Hematopoietic multipotent progenitor cell treated with erythropoietin and hydrocortisone succinate and interleukin-3 and kit ligand, for 15 days (in vitro differentiated cells): ENCODE data around the gene PITPNC1.
A peak's percentile ranks its signal among the peaks of the same experiment; 100 is the strongest.
"Not testable (repeated sequence)": the region's sequence is repeated elsewhere in the genome, so short reads cannot be mapped to it uniquely, and the experiment has no call there.

Source experiments
- DNase-seq: peaks from one replicate; pipeline ENCODE4 v3.0.0-alpha.2; 2015; ENCODE audit warnings: low spot score

PITPNC1 gene

GRCh38 chr17:67461876-67462275 lies 84.8 kb downstream of the PITPNC1 start:
- DNase-seq = no peak

GRCh38 chr17:67466251-67466796 lies 89.2 kb downstream of the PITPNC1 start:
- DNase-seq = no peak

- no peak for DNase-seq
Measured at GRCh38 chr17:67467500-67468455, 90.7 kb downstream of the PITPNC1 start.

GRCh38 chr17:67469208-67469980 lies 92.3 kb downstream of the PITPNC1 start:
- DNase-seq = no peak

GRCh38 chr17:67470163-67470562 lies 93.1 kb downstream of the PITPNC1 start:
- no peak for DNase-seq

- DNase-seq = no peak
Measured at GRCh38 chr17:67471118-67471517, 94.0 kb downstream of the PITPNC1 start.

- not testable (repeated sequence) for DNase-seq
Measured at GRCh38 chr17:67472606-67473005, 95.5 kb downstream of the PITPNC1 start.

GRCh38 chr17:67474081-67474661 lies 97.1 kb downstream of the PITPNC1 start:
- DNase-seq = no peak

- peak; percentile 26 for DNase-seq
Measured at GRCh38 chr17:67475161-67475937, 98.3 kb downstream of the PITPNC1 start.

GRCh38 chr17:67476787-67477335 lies 99.8 kb downstream of the PITPNC1 start:
- DNase-seq = no peak

GRCh38 chr17:67477687-67478086 lies 100.6 kb downstream of the PITPNC1 start:
- DNase-seq = no peak

- DNase-seq = no peak
Measured at GRCh38 chr17:67478401-67479041, 101.4 kb downstream of the PITPNC1 start.

- no peak for DNase-seq
Measured at GRCh38 chr17:67479148-67479547, 102.1 kb downstream of the PITPNC1 start.

GRCh38 chr17:67480959-67481358 lies 103.9 kb downstream of the PITPNC1 start:
- DNase-seq = not testable (repeated sequence)

GRCh38 chr17:67481808-67482207 lies 104.7 kb downstream of the PITPNC1 start:
- DNase-seq = no peak

GRCh38 chr17:67482764-67483163 lies 105.7 kb downstream of the PITPNC1 start:
- no peak for DNase-seq

GRCh38 chr17:67484261-67484660 lies 107.2 kb downstream of the PITPNC1 start:
- DNase-seq = no peak

GRCh38 chr17:67485666-67486065 lies 108.6 kb downstream of the PITPNC1 start:
- no peak for DNase-seq

- no peak for DNase-seq
Measured at GRCh38 chr17:67487506-67487905, 110.4 kb downstream of the PITPNC1 start.

GRCh38 chr17:67488161-67488560 lies 111.1 kb downstream of the PITPNC1 start:
- no peak for DNase-seq

GRCh38 chr17:67488768-67489167 lies 111.7 kb downstream of the PITPNC1 start:
- no peak for DNase-seq
